ENCODE measurements around the gene ITK.
A peak's percentile ranks its signal among the peaks of the same experiment; 100 is the strongest.

Gene ITK

GRCh38 chr5:157180374-157181264 is at the start of gene ITK:
TSS of gene ITK (plus strand) at chr5:157180840. CDS start at chr5:157180978, 138 bp downstream.
- DNase-seq (ENCODE audit: low read depth, low spot score): no peak

GRCh38 chr5:157130925-157131324 is 49.7 kb upstream of the ITK start:
- no peak for DNase-seq (ENCODE audit: low read depth, low spot score)

GRCh38 chr5:157132281-157132612 is 48.4 kb upstream of the ITK start:
- no peak for DNase-seq (ENCODE audit: low read depth, low spot score)

- DNase-seq (ENCODE audit: low read depth, low spot score): no peak
Measured at GRCh38 chr5:157137691-157138090, 42.9 kb upstream of the ITK start.

GRCh38 chr5:157142317-157143126 is 38.1 kb upstream of the ITK start, which contains the start of gene MED7:
TSS of gene MED7 (minus strand) at chr5:157142865. CDS start at chr5:157139431, 3,434 bp downstream.
- peak; percentile 91 for DNase-seq (ENCODE audit: low read depth, low spot score)

- no peak for DNase-seq (ENCODE audit: low read depth, low spot score)
Measured at GRCh38 chr5:157143127-157143971, 37.3 kb upstream of the ITK start.

- DNase-seq (ENCODE audit: low read depth, low spot score): no peak
Measured at GRCh38 chr5:157148734-157149615, 31.7 kb upstream of the ITK start.

GRCh38 chr5:157150995-157151394 is 29.6 kb upstream of the ITK start:
- DNase-seq (ENCODE audit: low read depth, low spot score): no peak

GRCh38 chr5:157155297-157155696 is 25.3 kb upstream of the ITK start:
- no peak for DNase-seq (ENCODE audit: low read depth, low spot score)

- no peak for DNase-seq (ENCODE audit: low read depth, low spot score)
Measured at GRCh38 chr5:157157293-157157891, 23.2 kb upstream of the ITK start.

GRCh38 chr5:157159209-157159751 is 21.4 kb upstream of the ITK start:
- DNase-seq (ENCODE audit: low read depth, low spot score): no peak

- DNase-seq (ENCODE audit: low read depth, low spot score): no peak
Measured at GRCh38 chr5:157160001-157160400, 20.6 kb upstream of the ITK start.

- DNase-seq (ENCODE audit: low read depth, low spot score): no peak
Measured at GRCh38 chr5:157161996-157162395, 18.6 kb upstream of the ITK start.

GRCh38 chr5:157162919-157163510 is 17.6 kb upstream of the ITK start:
- DNase-seq (ENCODE audit: low read depth, low spot score): no peak

- DNase-seq (ENCODE audit: low read depth, low spot score): no peak
Measured at GRCh38 chr5:157164521-157164920, 16.1 kb upstream of the ITK start.

- DNase-seq (ENCODE audit: low read depth, low spot score): no peak
Measured at GRCh38 chr5:157165261-157165660, 15.4 kb upstream of the ITK start.

GRCh38 chr5:157165668-157166067 is 15.0 kb upstream of the ITK start:
- DNase-seq (ENCODE audit: low read depth, low spot score): no peak

GRCh38 chr5:157166214-157167213 is 14.1 kb upstream of the ITK start, which contains the start of gene GARIN3:
TSS of gene GARIN3 (minus strand) at chr5:157166264. CDS start at chr5:157166168, 96 bp downstream.
- no peak for DNase-seq (ENCODE audit: low read depth, low spot score)

Data from brain pericyte (primary cell).